Gastrocnemius medialis (tissue), 4 donors: ENCODE data around the gene C11orf52.

ENCODE experiments used
- POLR2A ChIP-seq, 2 donors: fragments of 450-650 bp; IDR thresholded peaks; one replicate each; pipeline ENCODE4 v1.6.1; 2017; ENCODE audit warnings: antibody characterized with exemption in 2 of 2, mild to moderate bottlenecking in 2 of 2, moderate library complexity in 2 of 2
- TF ChIP-seq, protein P1 (sequence below), 5 experiments: fragments of 450-650 bp in 3 of 5; fragments of 200-600 bp in 2 of 5; sonication (generic) in 2 of 5; IDR thresholded peaks in 4 of 5; conservative IDR thresholded peaks in 1 of 5; 1 replicate in 4 of 5; 2 replicates in 1 of 5; pipeline ENCODE4 v1.5.1; 2016 to 2019; ENCODE audit warnings: antibody characterized with exemption in 5 of 5, mild to moderate bottlenecking in 3 of 5, moderate library complexity in 3 of 5

GRCh38 chr11:111935317-111936039 lies 16.8 kb downstream of the C11orf52 start:
- TF ChIP-seq POLR2A (IDR thresholded peaks at IDR 0.05): no peak
- TF ChIP-seq, protein P1, sequence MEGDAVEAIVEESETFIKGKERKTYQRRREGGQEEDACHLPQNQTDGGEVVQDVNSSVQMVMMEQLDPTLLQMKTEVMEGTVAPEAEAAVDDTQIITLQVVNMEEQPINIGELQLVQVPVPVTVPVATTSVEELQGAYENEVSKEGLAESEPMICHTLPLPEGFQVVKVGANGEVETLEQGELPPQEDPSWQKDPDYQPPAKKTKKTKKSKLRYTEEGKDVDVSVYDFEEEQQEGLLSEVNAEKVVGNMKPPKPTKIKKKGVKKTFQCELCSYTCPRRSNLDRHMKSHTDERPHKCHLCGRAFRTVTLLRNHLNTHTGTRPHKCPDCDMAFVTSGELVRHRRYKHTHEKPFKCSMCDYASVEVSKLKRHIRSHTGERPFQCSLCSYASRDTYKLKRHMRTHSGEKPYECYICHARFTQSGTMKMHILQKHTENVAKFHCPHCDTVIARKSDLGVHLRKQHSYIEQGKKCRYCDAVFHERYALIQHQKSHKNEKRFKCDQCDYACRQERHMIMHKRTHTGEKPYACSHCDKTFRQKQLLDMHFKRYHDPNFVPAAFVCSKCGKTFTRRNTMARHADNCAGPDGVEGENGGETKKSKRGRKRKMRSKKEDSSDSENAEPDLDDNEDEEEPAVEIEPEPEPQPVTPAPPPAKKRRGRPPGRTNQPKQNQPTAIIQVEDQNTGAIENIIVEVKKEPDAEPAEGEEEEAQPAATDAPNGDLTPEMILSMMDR (IDR thresholded peaks at IDR 0.05 in 4 of 5, conservative IDR thresholded peaks at IDR 0.05 in 1 of 5): no peak
